Hepatocyte (in vitro differentiated cells): ENCODE data around the gene ACSS3. TPM values are rescaled to one million over a fixed set of nuclear protein-coding genes. Genes with fewer than 3 reads are reported as not detected.

Experiments
- DNase-seq: peaks from one replicate; pipeline ENCODE4 v3.0.0-alpha.2; 2016; ENCODE audit warnings: low spot score
- H2AFZ ChIP-seq: fragments of 200-600 bp; sonication (generic); 2 replicates; pipeline ENCODE4 v1.6.0; 2016; ENCODE audit warnings: antibody characterized with exemption, mild to moderate bottlenecking
- H3K27ac ChIP-seq: fragments of 200-600 bp; sonication (generic); 2 replicates; pipeline ENCODE4 v1.5.1; 2016; ENCODE audit warnings: mild to moderate bottlenecking
- H3K27me3 ChIP-seq: fragments of 200-600 bp; sonication (generic); 2 replicates; pipeline ENCODE4 v1.6.1; 2016
- H3K36me3 ChIP-seq: fragments of 200-600 bp; sonication (generic); replicated peaks from 2 replicates; pipeline ENCODE4 v1.5.1; 2016; ENCODE audit warnings: low read depth; ENCODE audit not compliant: insufficient read depth
- H3K4me1 ChIP-seq: fragments of 200-600 bp; sonication (generic); 2 replicates; pipeline ENCODE4 v1.5.1; 2016; ENCODE audit warnings: mild to moderate bottlenecking, moderate library complexity; ENCODE audit not compliant: insufficient read depth
- H3K4me2 ChIP-seq: fragments of 200-600 bp; sonication (generic); 2 replicates; pipeline ENCODE4 v1.6.0; 2016
- H3K4me3 ChIP-seq: fragments of 200-600 bp; sonication (generic); 2 replicates; pipeline ENCODE4 v1.5.1; 2016; ENCODE audit warnings: mild to moderate bottlenecking
- H3K79me2 ChIP-seq: fragments of 200-600 bp; sonication (generic); 2 replicates; pipeline ENCODE4 v1.6.0; 2017; ENCODE audit warnings: mild to moderate bottlenecking
- H3K9me2 ChIP-seq: fragments of 200-600 bp; sonication (generic); replicated peaks from 2 replicates; pipeline ENCODE4 v1.6.0; 2017; ENCODE audit warnings: mild to moderate bottlenecking; ENCODE audit not compliant: insufficient read depth
- H3K9me3 ChIP-seq: fragments of 200-600 bp; sonication (generic); 2 replicates; pipeline ENCODE4 v1.5.1; 2016; ENCODE audit warnings: low read depth, mild to moderate bottlenecking
- H4K20me1 ChIP-seq: fragments of 200-600 bp; sonication (generic); 2 replicates; pipeline ENCODE4 v1.6.0; 2016; ENCODE audit warnings: mild to moderate bottlenecking; ENCODE audit not compliant: insufficient read depth, poor library complexity, severe bottlenecking
- CTCF ChIP-seq: fragments of 200-600 bp; sonication (generic); IDR thresholded peaks from 2 replicates; pipeline ENCODE4 v1.5.1; 2016; ENCODE audit warnings: antibody characterized with exemption, mild to moderate bottlenecking; ENCODE audit not compliant: poor library complexity
- EZH2 ChIP-seq: fragments of 200-600 bp; sonication (generic); IDR thresholded peaks from 2 replicates; pipeline ENCODE4 v1.6.1; 2016; ENCODE audit warnings: antibody characterized with exemption, mild to moderate bottlenecking, borderline replicate concordance
- EZH2phosphoT487 ChIP-seq: fragments of 200-600 bp; sonication (generic); IDR thresholded peaks from one replicate; pipeline ENCODE4 v1.6.1; 2018; ENCODE audit warnings: antibody characterized with exemption, mild to moderate bottlenecking, low read depth, moderate library complexity; ENCODE audit not compliant: unreplicated experiment, severe bottlenecking
- WGBS: methylation state at CpG from one replicate; pipeline ENCODE4 v1.1.6; 2016; ENCODE audit warnings: low lambda C conversion rate; ENCODE audit errors: missing lambda C conversion rate; 5-methylcytosine and 5-hydroxymethylcytosine counted together
- polyA plus RNA-seq: library from polyadenylated mRNA; unstranded; fragments of >200 nt; fragmentation: Nextera tagmentation; extraction: Ambion mirVana; gene quantifications from 2 replicates; pipeline ENCODE4 v1.2.1, GENCODE V29; 2016
- total RNA-seq: library from RNA; depleted of rRNA; stranded (reverse); fragments of >200 nt; gene quantifications from 2 replicates; pipeline ENCODE4 v1.2.3, GENCODE V29; 2014

The ACSS3 gene
- total and polyA plus RNA-seq, 2 experiments from 2014 or later: 8.5 to 31.4 TPM

DNA sequence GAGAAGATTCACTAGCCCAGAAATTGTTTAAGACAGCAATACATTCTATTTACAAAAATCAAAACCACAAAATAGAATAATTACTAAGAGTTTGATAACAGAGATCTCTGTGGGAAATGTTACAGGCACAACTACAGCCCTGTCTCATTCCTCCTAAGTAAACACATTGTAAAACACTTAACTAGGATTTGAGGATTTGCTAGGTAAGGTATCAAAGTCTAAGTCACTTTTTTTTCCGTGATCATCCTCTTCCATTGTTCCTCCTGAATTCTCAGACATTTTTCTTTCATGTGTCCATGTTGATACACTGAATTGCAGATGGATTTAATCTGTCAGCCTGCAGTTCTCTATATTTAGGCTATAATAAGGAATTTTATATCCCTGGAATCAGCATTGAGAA lies 127.5 kb downstream of the ACSS3 start:
- Histone ChIP-seq H3K4me3 (no peak overlapping the region), H4K20me1 (no peaks in the 10 kb centered on the region), H3K27ac (peak overlapping the region; percentile 13), H3K4me1 (peaks cover 32% of the 10 kb centered on the region), H3K9me3 (no peaks in the 10 kb centered on the region), H3K36me3 (no peaks in the 10 kb centered on the region), H3K79me2 (no peaks in the 10 kb centered on the region), H3K27me3 (no peaks in the 10 kb centered on the region), H3K4me2 (peak overlapping the region; percentile 21), H2AFZ (no peak overlapping the region), H3K9me2 (no peaks in the 10 kb centered on the region)
- DNase-seq: peak; percentile 33
- TF ChIP-seq EZH2phosphoT487: no peak
- no peak for TF ChIP-seq CTCF
- no peak for TF ChIP-seq EZH2
- WGBS: 58% methylated on average over 1 of the region's 1 CpG

DNA sequence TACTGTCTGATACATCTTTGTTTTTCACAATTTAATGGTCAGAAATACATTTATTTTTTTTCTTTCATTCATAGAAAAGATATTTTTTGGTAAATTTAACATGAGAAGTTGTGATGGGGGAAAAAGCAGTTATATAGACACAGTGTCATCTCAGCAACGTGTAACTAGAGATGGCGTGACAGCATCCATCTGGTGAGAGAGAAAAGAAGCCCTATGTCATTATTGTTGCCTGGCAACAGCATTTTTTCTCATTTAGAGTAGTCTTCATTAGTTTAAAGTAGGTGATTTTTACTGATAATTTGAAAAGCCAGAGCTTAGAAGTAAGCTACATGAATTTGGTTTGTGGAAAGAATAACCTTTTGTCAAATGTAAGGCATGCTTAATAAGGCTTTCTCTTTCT lies 128.6 kb downstream of the ACSS3 start:
- Histone ChIP-seq H3K4me2 (no peak overlapping the region), H3K36me3 (no peaks in the 10 kb centered on the region), H3K79me2 (no peaks in the 10 kb centered on the region), H4K20me1 (no peaks in the 10 kb centered on the region), H3K4me1 (peaks cover 32% of the 10 kb centered on the region), H3K9me3 (no peaks in the 10 kb centered on the region), H3K4me3 (no peak overlapping the region), H3K9me2 (no peaks in the 10 kb centered on the region), H3K27me3 (no peaks in the 10 kb centered on the region), H3K27ac (no peak overlapping the region), H2AFZ (no peak overlapping the region)
- WGBS: 55% methylated on average over 2 of the region's 2 CpGs
- DNase-seq: no peak
- TF ChIP-seq EZH2: no peak
- TF ChIP-seq CTCF: no peak
- TF ChIP-seq EZH2phosphoT487: no peak

DNA sequence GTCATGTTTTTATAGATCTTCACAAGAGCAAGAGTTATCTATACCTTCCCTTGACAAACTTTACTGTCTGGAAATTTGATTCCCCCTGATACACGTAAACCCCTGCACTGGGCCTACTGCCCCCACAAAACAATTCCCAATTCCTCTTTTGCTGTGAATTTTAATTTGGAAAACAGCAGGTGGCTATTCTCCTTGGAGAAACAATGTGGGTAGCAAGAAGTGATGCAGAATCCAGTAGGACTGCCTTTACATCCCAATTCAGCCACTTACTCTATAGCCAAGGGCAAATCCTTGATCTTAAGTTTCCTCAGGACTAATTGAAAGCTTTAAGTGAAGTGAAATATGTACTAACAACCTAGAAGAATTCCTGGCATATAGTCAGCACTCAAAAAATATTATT lies 129.3 kb downstream of the ACSS3 start:
- H3K9me2 ChIP-seq: no peaks in the 10 kb centered on the region
- H3K4me3 ChIP-seq: no peak overlapping the region
- H3K79me2 ChIP-seq: no peaks in the 10 kb centered on the region
- H3K36me3 ChIP-seq: no peaks in the 10 kb centered on the region
- no peaks in the 10 kb centered on the region for H4K20me1 ChIP-seq
- peaks cover 32% of the 10 kb centered on the region for H3K4me1 ChIP-seq
- no peak overlapping the region for H3K27ac ChIP-seq
- no peaks in the 10 kb centered on the region for H3K27me3 ChIP-seq
- TF ChIP-seq EZH2phosphoT487 (no peak), CTCF (no peak), EZH2 (no peak)
- H3K9me3 ChIP-seq: no peaks in the 10 kb centered on the region
- H2AFZ ChIP-seq: no peak overlapping the region
- H3K4me2 ChIP-seq: peak overlapping the region; percentile 7
- WGBS: 81% methylated on average over 1 of the region's 1 CpG
- no peak for DNase-seq

- Histone ChIP-seq H3K36me3 (no peaks in the 10 kb centered on the region), H3K4me3 (no peak overlapping the region), H3K4me1 (peaks cover 32% of the 10 kb centered on the region), H4K20me1 (no peaks in the 10 kb centered on the region), H3K27ac (peak overlapping the region; percentile 15), H3K9me2 (no peaks in the 10 kb centered on the region), H3K79me2 (no peaks in the 10 kb centered on the region), H2AFZ (no peak overlapping the region), H3K9me3 (no peaks in the 10 kb centered on the region), H3K27me3 (no peaks in the 10 kb centered on the region), H3K4me2 (peak overlapping the region; percentile 7)
- TF ChIP-seq CTCF (no peak), EZH2 (no peak), EZH2phosphoT487 (no peak)
- DNase-seq: no peak
- 42% methylated on average over 4 of the region's 4 CpGs for WGBS
These were observed 129.8 kb downstream of the ACSS3 start for GRCh38 chr12:81207664-81208063.
